Pancreas (tissue), 10 donors: Measurements from ENCODE around the gene EXOSC2. TPM values are rescaled to one million over a fixed set of nuclear protein-coding genes. Genes with fewer than 3 reads are reported as not detected.

ENCODE experiments used
- ATAC-seq, 4 donors: fragments of 200-7000 bp; cut with Tn5 transposase; one replicate each; pipeline versions ENCODE4 v1.8.0 to v1.9.1; 2020; ENCODE audit warnings: mild to moderate bottlenecking in 4 of 4, moderate library complexity in 4 of 4
- DNase-seq, 6 donors: peaks; one replicate each; pipeline ENCODE4 v3.0.0-alpha.2; 2020
- FAIRE-seq: peaks from 2 replicates; lab custom pipeline; 2012; peaks lifted over from hg19 to GRCh38; lab: Jason Lieb, UNC
- H3K27ac ChIP-seq, 4 donors: fragments of 200-600 bp; sonication (generic); 1 replicate in 3 of 4; 2 replicates in 1 of 4; pipeline versions ENCODE4 v1.5.0 to v1.8.0; 2020
- H3K27me3 ChIP-seq, 4 donors: fragments of 200-600 bp; one replicate each; pipeline ENCODE4 v1.8.0; 2021
- H3K36me3 ChIP-seq, 3 donors: fragments of 200-600 bp; sonication (generic) in 1 of 3; one replicate each; pipeline versions ENCODE4 v1.5.0 to v1.8.0; 2020 to 2021
- H3K4me1 ChIP-seq, 3 donors: fragments of 200-600 bp; one replicate each; pipeline ENCODE4 v1.8.0; 2021
- H3K4me3 ChIP-seq, 4 donors: fragments of 200-600 bp; sonication (generic) in 2 of 4; one replicate each; pipeline versions ENCODE4 v1.5.0 to v1.8.0; 2020 to 2021
- H3K9me3 ChIP-seq, 4 donors: fragments of 200-600 bp; one replicate each; pipeline ENCODE4 v1.8.0; 2021
- WGBS, 2 donors: extraction: QIAGEN DNeasy Blood & Tissue Kit; methylation state at CpG; one replicate each; pipeline ENCODE4 v1.1.7; 2013; 5-methylcytosine and 5-hydroxymethylcytosine counted together
- intact Hi-C, 3 donors: fragments of 100-400 bp; cut with DNase I; formaldehyde crosslinking; loops; one replicate each; pipeline versions ENCODE4 v1.11.1 to v1.14.2; 2022
- polyA plus RNA-seq, 2 donors: library from polyadenylated mRNA; stranded (reverse); fragments of 200-250 nt; gene quantifications; one replicate each; pipeline ENCODE4 v1.2.3, GENCODE V29; 2013
- total RNA-seq, 6 donors: library from RNA; stranded (reverse); fragmentation: NEBNext Ultra II Directional in 4 of 6; extraction: Animal tissue kit (Norgen Biotek cat#: 25700) in 4 of 6; gene quantifications; one replicate each; pipeline versions ENCODE4 v1.2.1 to v1.2.4, GENCODE V29; 2021 to 2023
- TF ChIP-seq, protein P1 (sequence below), 4 donors: fragments of 200-600 bp; sonication (generic) in 3 of 4; IDR thresholded peaks; one replicate each; pipeline versions ENCODE4 v1.5.0 to v1.8.0; 2021; ENCODE audit warnings: antibody characterized with exemption in 4 of 4
- donor health status: healthy with polysubstance abuse.
- donor health status: DM: no; HTN: no; CAD: no; lungs with moderate emphysema.
- donor health status: DM: no; HTN: no; CAD: no.
- donor health status: control.
- donor health status: control.
- donor health status: Bipolar disorder and iron deficiency.
- donor health status: DM: yes; HTN: yes; CAD: no.
- donor health status: DM: no; HTN: no; CAD: no.
- donor health status: DM: no; HTN: no; CAD: no.
- donor health status: DM: yes; HTN: yes; CAD: no.

The EXOSC2 gene
- total and polyA plus RNA-seq, 8 donors = 9.1 to 15.5 (median 11.6) TPM

DNA sequence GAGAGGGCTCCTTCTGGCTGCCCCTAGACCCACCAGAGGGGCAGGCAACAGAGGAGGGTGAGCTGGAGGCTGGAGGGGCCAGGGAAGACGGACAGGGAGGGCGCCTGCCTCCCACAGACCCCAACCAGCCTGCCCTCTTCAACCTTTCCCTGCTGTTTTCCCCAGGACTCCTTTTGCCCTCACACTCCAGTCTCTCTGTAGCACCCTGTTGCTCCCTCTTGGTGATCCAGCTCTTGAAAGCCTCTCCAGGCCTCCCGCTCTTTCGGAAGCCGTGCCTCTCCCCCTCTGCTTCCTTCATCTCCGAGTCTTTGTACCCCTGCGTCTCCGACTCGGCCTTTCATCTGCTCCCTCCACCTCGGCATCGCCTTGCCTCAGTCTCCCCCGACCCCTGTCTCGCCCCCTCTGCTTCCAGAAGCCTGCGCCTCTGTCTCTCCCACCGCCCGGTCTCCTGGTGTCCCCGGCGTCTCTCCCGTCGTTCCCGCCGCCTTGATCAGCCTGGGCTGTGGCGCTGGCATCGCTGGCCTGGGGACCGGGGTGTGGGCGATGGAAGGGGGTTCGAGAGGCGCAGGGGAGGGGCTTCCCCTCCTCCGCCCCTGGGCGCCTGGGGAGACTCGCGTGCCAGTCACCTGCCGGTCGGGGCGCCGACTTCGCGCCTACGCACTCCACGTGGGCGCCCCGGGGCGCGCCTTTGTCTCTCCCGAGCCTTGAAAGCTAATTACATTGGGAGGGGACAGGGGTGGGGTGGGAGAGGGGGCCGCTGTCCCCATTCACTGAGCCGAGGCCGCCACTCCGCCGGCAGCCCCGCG, 34.5 kb upstream of the EXOSC2 start:
- no peak for ATAC-seq
- TF ChIP-seq, protein P1, sequence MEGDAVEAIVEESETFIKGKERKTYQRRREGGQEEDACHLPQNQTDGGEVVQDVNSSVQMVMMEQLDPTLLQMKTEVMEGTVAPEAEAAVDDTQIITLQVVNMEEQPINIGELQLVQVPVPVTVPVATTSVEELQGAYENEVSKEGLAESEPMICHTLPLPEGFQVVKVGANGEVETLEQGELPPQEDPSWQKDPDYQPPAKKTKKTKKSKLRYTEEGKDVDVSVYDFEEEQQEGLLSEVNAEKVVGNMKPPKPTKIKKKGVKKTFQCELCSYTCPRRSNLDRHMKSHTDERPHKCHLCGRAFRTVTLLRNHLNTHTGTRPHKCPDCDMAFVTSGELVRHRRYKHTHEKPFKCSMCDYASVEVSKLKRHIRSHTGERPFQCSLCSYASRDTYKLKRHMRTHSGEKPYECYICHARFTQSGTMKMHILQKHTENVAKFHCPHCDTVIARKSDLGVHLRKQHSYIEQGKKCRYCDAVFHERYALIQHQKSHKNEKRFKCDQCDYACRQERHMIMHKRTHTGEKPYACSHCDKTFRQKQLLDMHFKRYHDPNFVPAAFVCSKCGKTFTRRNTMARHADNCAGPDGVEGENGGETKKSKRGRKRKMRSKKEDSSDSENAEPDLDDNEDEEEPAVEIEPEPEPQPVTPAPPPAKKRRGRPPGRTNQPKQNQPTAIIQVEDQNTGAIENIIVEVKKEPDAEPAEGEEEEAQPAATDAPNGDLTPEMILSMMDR (IDR thresholded peaks at IDR 0.05) = no peak
- H3K27ac ChIP-seq = no peak overlapping the region
- H3K4me3 ChIP-seq = no peak overlapping the region
- intact Hi-C loops = no loop called here
- FAIRE-seq = no peak
- no peaks in the 10 kb centered on the region for H3K36me3 ChIP-seq
- WGBS, 2 donors = 18% methylated on average over 47 to 52 of the region's 52 CpGs
- H3K4me1 ChIP-seq = peaks cover 0 to 23% (median 16%) of the 10 kb centered on the region in 3 donors
- H3K9me3 ChIP-seq = no peaks in the 10 kb centered on the region
- peaks cover 7 to 63% (median 26%) of the 10 kb centered on the region in 4 donors for H3K27me3 ChIP-seq
- peak in 2 of 6 donors; percentile 52 to 53 for DNase-seq

DNA sequence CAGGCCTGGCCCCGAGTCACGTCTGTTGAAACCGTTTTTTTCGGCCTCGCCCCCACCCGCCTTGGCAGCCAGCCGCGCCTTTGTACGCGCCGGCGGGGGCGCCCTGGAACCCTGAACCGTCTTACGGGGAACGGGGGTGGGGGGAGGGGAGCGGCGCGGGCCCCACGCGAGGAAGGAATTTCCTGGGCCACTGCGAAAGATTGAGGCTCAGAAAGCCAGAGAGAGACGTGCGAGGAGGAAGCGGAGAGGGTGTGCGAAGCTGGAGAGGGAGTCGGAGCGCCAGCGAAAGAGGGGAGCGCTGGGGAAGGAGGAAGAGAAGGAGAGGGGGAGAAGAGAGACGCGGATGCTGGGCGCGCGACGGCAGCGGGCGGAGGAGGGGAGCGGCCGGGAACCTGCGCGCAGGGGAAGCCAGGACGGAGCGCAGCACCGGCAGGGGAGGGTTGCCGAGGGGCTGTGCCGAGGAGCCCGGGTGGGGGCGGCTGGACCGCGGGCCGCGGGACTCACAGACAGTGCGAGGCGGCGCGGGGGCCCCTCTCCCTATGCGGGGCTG, 33.8 kb upstream of the EXOSC2 start:
- TF ChIP-seq, protein P1 (IDR thresholded peaks at IDR 0.05) = no peak
- Histone ChIP-seq H3K27me3 (peaks cover 7 to 68% (median 29%) of the 10 kb centered on the region in 4 donors), H3K36me3 (no peaks in the 10 kb centered on the region), H3K9me3 (no peaks in the 10 kb centered on the region), H3K4me3 (peak overlapping the region in 2 of 4 donors; percentile 32 to 50), H3K27ac (no peak overlapping the region), H3K4me1 (peaks cover 0 to 23% (median 16%) of the 10 kb centered on the region in 3 donors)
- WGBS, 2 donors = 2 to 3% methylated on average over 49 to 58 of the region's 58 CpGs
- no peak for FAIRE-seq
- intact Hi-C loops = no loop called here
- no peak for ATAC-seq
- peak in 1 of 6 donors; percentile 55 for DNase-seq

DNA sequence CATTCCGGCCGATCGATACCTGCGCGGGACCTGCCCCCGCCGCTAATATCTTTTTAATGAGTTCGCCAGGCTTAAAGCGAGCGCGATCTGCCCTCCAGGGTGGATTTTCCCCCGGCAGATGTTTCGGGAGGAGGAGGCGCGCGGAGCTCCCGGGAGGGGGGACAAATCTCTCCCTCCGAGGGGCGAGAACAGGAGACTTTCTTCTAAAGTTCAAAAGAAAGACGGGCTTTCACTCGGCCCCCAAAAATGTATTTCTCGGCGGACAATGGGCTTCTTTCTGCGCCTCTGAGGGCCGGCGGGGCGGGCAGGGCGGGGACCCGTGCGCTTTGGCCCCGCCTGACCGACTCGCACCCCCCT, 33.3 kb upstream of the EXOSC2 start:
- ATAC-seq = no peak
- Histone ChIP-seq H3K4me1 (peaks cover 0 to 23% (median 17%) of the 10 kb centered on the region in 3 donors), H3K4me3 (peak overlapping the region in 3 of 4 donors; percentile 5 to 50 (median 32)), H3K27me3 (peaks cover 7 to 72% (median 31%) of the 10 kb centered on the region in 4 donors), H3K9me3 (no peaks in the 10 kb centered on the region), H3K27ac (no peak overlapping the region), H3K36me3 (no peaks in the 10 kb centered on the region)
- TF ChIP-seq, protein P1 (IDR thresholded peaks at IDR 0.05) = no peak
- intact Hi-C loops = no loop called here
- 1 to 2% methylated on average over 29 to 33 of the region's 33 CpGs for WGBS, 2 donors
- no peak for FAIRE-seq
- peak in 1 of 6 donors; percentile 48 for DNase-seq

DNA sequence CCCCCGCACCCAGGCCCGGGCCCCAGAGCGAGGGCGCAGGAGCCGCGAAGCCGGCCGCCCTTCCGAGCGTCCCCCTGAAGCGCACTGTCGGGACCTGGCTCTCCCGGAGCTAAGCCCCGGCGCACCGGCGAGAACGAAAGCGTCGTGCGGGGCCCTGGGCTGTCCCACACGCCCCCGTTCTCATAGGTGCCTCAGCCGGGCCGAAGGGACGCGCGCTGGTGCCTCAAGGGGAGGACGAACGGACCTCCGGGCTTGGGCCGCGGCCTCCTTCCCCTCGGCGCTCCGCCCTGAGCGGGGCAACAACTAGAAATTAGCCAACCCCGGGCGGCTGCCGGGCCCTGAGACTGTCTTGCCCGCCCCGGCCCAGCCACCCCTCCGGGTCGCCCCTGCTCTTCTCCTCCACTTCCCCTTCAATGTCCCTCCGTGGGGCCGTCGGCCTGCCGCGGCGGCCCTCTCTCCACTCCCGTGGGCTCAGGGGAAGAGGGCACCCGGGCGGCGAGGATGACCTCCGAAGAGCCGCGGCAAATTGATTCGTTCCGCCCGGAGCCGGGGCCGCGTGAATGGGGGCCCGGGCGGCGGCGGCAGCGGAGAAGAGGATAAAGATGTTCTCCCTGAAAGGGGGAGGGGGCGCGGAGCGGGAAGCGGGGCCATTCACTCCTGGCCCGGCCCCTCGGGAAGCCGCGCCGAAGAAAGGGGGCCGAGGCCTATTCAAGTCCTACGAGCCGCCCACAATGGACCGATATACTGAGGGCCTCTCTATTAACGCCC, 32.7 kb upstream of the EXOSC2 start:
- Histone ChIP-seq H3K36me3 (no peaks in the 10 kb centered on the region), H3K27me3 (peaks cover 7 to 77% (median 32%) of the 10 kb centered on the region in 4 donors), H3K9me3 (no peaks in the 10 kb centered on the region), H3K27ac (no peak overlapping the region), H3K4me1 (peaks cover 0 to 23% (median 23%) of the 10 kb centered on the region in 3 donors), H3K4me3 (peak overlapping the region in 3 of 4 donors; percentile 5 to 50 (median 32))
- peak; percentile 19 to 41 (median 28) for ATAC-seq
- TF ChIP-seq, protein P1 (IDR thresholded peaks at IDR 0.05) = no peak
- intact Hi-C loops = no loop called here
- 2% methylated on average over 80 to 82 of the region's 82 CpGs for WGBS, 2 donors
- no peak for FAIRE-seq
- peak in 1 of 6 donors; percentile 55 for DNase-seq
